Stimulated activated effector memory CD8-positive, alpha-beta T cell treated with anti-CD3 and anti-CD28 coated beads, Interleukin-12 subunit alpha, Interleukin-12 subunit beta, amount 100 ng/mL, for 72 hours (primary cell): Measurements from ENCODE around the gene MRPL40.

Experiments used
- ATAC-seq: fragments of 150-1000 bp; cut with Tn5 transposase; 2 replicates; pipeline ENCODE4 v1.10.0; 2021
- DNase-seq, 2 donors: peaks; one replicate each; pipeline ENCODE4 v3.0.0; 2021 to 2022; ENCODE audit warnings: low spot score in 2 of 2
- H3K27ac Mint-ChIP-seq: one replicate; pipeline ENCODE4 v1.8.0; 2022; ENCODE audit warnings: mild to moderate bottlenecking, mixed read lengths
- H3K36me3 Mint-ChIP-seq: one replicate; pipeline ENCODE4 v1.8.0; 2022; ENCODE audit warnings: mild to moderate bottlenecking, mixed read lengths
- H3K4me1 Mint-ChIP-seq: one replicate; pipeline ENCODE4 v1.8.0; 2022; ENCODE audit warnings: mixed read lengths
- H3K4me3 Mint-ChIP-seq: one replicate; pipeline ENCODE4 v1.8.0; 2022; ENCODE audit warnings: mild to moderate bottlenecking, mixed read lengths
- H3K9me3 Mint-ChIP-seq: one replicate; pipeline ENCODE4 v1.8.0; 2022; ENCODE audit warnings: mixed read lengths

MRPL40 gene

DNA sequence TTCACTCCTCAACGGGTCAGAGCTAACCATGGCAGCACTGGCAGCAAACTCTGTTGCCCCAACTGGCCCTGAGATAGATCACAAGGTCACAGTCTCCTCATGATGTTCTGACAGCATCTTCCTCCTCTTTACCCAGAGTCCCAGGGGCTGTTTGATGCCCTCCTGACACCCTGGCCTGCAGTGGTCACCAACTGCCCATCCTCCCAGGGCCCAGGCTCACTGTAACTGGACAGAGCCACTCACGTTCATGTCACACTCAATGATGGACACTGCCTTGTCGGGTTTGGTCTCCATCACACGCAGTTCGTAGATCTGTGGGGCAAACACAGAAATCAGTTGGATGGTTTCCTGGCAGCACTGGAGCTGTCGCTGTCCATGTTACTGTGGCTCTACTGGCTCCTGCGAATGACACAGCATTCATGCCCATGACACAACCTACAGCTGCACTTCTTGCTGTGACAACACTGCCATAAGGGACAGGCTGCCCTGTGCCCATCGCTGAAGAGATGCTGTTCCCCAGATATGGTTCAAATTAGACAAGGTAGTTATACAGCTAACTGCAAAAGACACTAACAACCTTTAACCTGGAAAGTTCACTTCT lies 25.6 kb downstream of the MRPL40 start:
- Mint-ChIP-seq H3K4me3 (no peak overlapping the region), H3K27ac (no peak overlapping the region), H3K4me1 (no peaks in the 10 kb centered on the region), H3K36me3 (peaks cover 97% of the 10 kb centered on the region), H3K9me3 (no peaks in the 10 kb centered on the region)
- DNase-seq (no peak), ATAC-seq (no peak)

DNA sequence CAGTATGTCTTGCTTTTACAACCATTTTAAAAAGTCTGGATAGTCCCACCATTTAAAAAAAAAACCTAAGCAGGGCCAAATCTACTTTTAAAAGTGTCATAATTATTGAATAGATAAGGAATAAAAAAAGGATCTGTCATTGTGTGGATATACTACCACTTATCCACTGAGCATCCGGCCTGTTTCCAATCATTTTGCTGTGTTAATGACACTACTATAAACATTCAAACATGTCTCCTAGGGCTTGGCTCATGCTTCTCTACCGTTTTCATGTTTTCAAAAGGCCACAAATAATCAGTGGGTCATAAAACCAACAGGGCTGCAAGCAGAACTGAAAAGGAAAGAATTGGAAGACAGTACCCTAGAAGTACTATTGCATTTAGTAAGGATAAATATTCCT lies 27.7 kb downstream of the MRPL40 start:
- ATAC-seq (no peak), DNase-seq (no peak)
- H3K36me3 Mint-ChIP-seq, result peaks cover 95% of the 10 kb centered on the region
- no peak overlapping the region for H3K27ac Mint-ChIP-seq
- no peaks in the 10 kb centered on the region for H3K9me3 Mint-ChIP-seq
- no peak overlapping the region for H3K4me3 Mint-ChIP-seq
- no peaks in the 10 kb centered on the region for H3K4me1 Mint-ChIP-seq

DNA sequence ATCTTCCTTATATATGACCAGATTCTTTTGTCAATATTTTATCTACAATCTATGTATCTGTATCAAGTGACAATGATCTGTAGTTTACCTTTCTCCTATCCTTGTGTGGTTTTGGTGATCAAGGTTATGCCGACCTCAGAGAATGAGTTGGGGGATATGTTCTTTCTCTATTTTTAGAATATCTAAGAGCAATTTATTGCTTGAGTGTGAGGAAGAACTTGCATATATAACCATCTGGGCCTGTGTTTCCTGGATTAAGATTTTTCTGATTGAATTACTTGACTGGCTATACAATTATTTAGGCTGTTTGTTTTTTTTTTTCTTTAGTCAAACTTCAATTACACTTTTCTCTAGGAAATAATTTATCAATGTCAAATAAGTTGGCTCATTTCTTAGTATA lies 29.2 kb downstream of the MRPL40 start:
- Mint-ChIP-seq H3K36me3 (peaks cover 95% of the 10 kb centered on the region), H3K4me3 (no peak overlapping the region), H3K4me1 (peaks cover 4% of the 10 kb centered on the region), H3K27ac (peak overlapping the region; percentile 18), H3K9me3 (no peaks in the 10 kb centered on the region)
- DNase-seq, result no peak
- no peak for ATAC-seq

DNA sequence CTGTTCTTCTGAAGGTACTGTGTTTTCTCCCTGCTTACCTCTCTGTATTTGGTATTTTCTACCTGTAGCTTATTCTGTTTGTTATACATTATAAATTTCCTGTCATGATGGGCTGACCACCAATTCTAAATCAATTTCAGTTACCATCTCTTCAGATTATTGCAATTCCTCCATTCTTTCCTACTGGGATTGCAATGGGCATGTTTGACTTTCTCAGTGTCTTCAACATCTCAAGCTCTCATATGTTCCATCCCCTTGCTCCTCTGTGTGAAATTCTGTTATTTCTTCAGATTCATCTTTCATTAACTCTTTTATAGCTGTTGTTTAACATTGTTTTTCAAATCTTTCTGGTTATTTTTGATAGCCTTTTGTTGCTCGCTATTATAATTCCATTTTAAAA lies 30.7 kb downstream of the MRPL40 start:
- no peak for ATAC-seq
- Mint-ChIP-seq H3K4me1 (peaks cover 4% of the 10 kb centered on the region), H3K9me3 (no peaks in the 10 kb centered on the region), H3K27ac (no peak overlapping the region), H3K36me3 (peaks cover 95% of the 10 kb centered on the region), H3K4me3 (no peak overlapping the region)
- DNase-seq, result no peak

DNA sequence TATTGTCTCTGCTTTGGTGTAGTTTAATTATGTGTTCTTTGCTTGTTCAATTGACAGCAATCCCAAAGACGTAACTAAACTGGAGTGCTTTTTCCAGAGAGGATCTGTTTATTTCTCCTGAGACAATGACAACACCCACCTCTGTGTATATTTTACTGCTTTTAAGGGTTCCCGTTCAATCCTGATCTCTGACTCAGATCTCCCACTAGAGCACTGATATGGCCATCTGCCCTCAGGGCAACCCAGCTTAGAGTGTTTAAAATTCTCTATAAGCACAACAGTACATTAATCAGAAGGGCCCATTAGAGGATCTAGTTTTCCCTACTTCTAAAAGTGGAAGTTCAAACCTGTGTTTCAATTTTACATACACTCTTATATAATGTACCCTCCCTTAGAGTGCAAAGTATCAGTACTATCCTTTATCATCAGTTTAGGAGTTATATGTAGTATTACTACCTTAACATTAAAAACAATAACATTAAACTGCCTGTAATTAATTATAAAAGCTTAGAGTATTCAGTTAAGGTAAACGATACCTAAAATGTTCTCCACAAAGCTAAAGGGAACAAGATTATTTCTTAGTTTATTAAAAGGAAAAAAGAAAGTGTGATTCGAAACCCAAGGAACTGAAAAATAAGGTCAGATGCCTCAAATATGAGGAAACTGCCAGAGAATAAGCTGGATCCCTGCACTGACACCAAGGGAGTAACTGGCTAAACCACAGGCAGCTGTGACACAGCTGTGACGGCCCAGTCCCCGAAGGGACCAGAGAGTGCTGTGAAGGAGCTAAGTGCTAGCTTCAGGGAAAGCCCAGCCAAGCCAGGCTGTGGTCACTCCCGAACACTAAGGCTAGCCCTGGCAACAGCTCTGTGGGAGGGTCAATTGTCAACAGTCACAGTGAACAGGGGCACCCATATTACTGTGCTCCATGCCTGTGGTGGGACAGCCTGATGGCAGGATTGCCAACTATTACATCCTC lies 31.4 kb downstream of the MRPL40 start:
- no peak for ATAC-seq
- Mint-ChIP-seq H3K27ac (no peak overlapping the region), H3K9me3 (no peaks in the 10 kb centered on the region), H3K4me3 (no peak overlapping the region), H3K36me3 (peaks cover 96% of the 10 kb centered on the region), H3K4me1 (peaks cover 4% of the 10 kb centered on the region)
- no peak for DNase-seq

DNA sequence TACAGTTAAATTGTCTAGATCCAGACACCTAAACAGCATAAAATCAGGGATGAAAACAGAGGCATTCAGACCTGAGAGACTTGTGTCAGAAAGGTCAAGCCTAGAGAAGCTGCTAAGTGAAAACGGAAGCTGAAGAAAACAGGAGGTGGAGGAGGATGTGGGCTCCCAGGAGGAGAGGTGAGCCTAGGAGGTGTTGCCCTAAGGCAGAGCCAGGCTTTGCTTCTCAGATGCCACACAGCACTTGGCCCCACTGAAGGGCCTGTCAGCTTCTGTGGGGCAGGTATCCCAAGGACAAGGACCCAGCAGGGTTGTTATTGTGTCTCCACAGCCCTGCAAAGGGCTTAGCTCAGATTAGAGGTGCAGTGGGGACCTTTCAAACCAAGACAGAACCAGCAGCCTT lies 32.2 kb downstream of the MRPL40 start:
- Mint-ChIP-seq H3K9me3 (no peaks in the 10 kb centered on the region), H3K4me3 (no peak overlapping the region), H3K27ac (peak overlapping the region; percentile 50), H3K4me1 (peaks cover 10% of the 10 kb centered on the region), H3K36me3 (peaks cover 97% of the 10 kb centered on the region)
- ATAC-seq (no peak), DNase-seq (no peak)

DNA sequence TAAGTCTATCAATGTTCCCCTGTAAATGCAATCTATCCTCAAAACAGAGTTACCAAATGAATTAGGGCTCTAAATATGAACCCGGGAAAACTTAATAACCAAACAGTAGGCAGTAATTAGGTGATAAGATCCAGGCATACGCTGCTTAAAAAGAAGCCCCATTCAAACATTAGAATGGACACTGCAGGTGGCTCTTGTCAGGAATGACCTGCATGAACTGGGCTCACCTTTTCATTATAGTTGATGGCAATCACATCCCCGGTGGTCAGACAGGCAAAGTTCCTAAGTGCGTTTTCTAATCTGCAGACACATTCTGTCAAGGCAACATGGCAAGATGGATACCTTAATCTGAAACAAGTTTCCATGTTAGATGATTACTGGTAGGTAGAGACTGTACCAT lies 32.6 kb downstream of the MRPL40 start:
- DNase-seq, result no peak
- Mint-ChIP-seq H3K4me3 (no peak overlapping the region), H3K36me3 (peaks cover 97% of the 10 kb centered on the region), H3K4me1 (peaks cover 10% of the 10 kb centered on the region), H3K27ac (peak overlapping the region; percentile 50), H3K9me3 (no peaks in the 10 kb centered on the region)
- ATAC-seq, result no peak

DNA sequence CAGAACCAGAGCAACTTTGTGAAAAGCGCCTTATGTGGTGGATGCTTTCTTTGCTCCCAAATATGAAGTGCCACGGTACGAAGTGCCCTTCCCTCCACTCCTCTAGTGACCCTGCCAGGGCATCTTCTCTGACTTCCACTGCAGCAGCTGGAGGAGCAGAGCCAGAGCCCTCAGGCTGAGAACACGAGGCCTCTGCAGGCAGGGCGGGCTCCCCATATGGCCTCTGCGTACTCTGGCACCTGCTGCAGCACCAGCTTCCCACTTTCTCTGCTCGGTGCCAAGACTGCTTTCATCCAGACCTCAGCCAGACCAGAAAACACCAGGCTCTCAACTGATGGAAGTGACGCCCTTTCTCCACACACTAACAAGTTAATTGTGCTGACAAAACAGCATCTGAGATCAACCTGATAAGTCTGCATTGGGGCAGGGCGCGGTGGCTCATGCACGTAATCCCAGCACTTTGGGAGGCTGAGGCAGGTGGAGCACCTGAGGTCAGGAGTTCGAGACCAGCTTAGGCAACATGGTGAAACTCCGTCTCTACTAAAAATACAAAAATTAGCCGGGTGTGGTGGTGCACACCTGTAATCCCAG lies 33.9 kb downstream of the MRPL40 start:
- H3K4me1 Mint-ChIP-seq, result peaks cover 10% of the 10 kb centered on the region
- peaks cover 97% of the 10 kb centered on the region for H3K36me3 Mint-ChIP-seq
- ATAC-seq, result no peak
- H3K27ac Mint-ChIP-seq, result no peak overlapping the region
- no peak for DNase-seq
- H3K4me3 Mint-ChIP-seq, result no peak overlapping the region
- no peaks in the 10 kb centered on the region for H3K9me3 Mint-ChIP-seq

DNA sequence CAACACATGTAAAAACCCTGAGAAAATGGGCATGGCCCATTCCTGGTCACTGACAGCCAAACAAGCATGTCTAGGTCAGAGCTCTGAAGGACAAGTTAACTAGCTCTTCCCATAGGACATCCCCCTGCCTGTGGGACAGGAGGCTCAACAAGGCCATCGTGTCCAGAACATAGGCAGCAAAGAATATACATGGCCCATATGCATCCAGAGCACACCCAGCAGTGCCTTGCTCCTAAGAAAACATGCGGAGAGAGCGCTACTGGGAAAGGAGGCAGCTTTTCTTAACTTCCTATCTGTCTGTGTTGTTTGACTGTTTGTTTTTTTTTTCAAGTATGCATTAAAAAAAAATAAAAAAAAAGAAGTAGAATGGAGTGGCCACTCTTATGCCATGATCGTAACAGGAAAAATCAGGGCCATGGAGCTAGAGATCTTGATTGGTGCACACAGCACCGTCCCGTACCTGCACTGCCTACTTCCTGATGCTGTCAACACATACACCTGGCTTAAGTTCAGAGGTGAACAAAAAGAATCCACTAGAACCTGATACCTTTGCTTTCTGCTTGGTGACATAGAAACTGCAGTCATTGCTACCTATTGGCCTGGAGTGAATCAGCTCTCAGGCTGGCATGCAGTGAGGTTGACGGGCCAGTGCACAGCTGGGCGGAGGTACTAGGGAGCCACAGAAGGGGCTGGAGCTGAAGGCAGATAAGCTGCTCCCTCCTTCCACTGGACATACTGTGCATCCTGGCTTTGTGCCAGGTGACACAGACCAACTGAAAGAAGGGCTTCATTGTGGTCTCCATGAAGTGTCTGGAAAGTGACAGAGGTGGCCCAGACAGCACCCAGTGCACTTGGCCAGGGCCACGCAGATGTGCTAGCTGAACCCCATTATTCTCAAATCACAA lies 34.8 kb downstream of the MRPL40 start:
- no peak for DNase-seq
- peak overlapping the region; percentile 32 for H3K27ac Mint-ChIP-seq
- H3K36me3 Mint-ChIP-seq, result peaks cover 97% of the 10 kb centered on the region
- H3K4me1 Mint-ChIP-seq, result peaks cover 10% of the 10 kb centered on the region
- no peak for ATAC-seq
- no peak overlapping the region for H3K4me3 Mint-ChIP-seq
- no peaks in the 10 kb centered on the region for H3K9me3 Mint-ChIP-seq

DNA sequence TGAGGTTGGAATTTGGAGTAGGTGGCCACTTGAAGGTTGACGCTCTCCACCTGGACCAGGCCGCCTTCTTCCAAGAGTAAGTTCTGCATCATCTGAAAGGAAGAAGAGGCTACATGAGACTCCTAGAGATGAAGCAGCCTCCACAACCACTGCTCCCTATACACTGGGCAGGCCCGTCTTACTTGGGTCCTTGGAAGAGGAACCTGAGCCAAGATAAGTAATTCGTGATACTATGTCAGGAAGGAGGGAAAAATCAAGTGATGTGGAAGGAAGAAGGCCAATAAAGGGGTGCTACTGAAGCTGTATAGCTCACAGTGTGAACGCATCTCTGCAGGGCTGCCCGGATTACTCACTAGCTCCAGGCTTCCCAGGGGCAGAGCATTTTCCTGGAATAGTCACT lies 35.6 kb downstream of the MRPL40 start:
- H3K9me3 Mint-ChIP-seq, result no peaks in the 10 kb centered on the region
- peaks cover 10% of the 10 kb centered on the region for H3K4me1 Mint-ChIP-seq
- peaks cover 95% of the 10 kb centered on the region for H3K36me3 Mint-ChIP-seq
- no peak overlapping the region for H3K4me3 Mint-ChIP-seq
- ATAC-seq, result no peak
- no peak for DNase-seq
- peak overlapping the region; percentile 32 for H3K27ac Mint-ChIP-seq

DNA sequence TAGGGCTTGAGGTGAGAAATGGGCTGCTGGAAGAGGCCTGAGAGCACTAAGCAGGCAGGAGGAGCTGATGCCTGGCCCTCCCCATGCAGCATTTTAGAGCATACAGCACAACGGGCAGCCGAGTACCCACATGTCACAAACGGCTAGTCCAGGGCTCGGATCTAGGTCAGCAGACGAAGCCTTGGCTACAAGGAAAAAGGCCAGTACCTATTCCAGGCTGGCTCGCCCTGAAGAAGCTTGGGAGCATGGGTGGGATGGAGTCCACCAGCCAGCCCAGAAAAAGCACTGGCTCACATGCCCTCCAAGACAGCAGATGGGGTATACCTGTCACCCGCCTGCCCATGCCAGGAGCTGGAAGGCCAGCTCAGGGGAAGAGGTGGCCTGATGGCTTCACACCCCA lies 37.1 kb downstream of the MRPL40 start:
- H3K27ac Mint-ChIP-seq, result peak overlapping the region; percentile 67
- ATAC-seq, result no peak
- peaks cover 19% of the 10 kb centered on the region for H3K4me1 Mint-ChIP-seq
- H3K36me3 Mint-ChIP-seq, result peaks cover 97% of the 10 kb centered on the region
- no peak for DNase-seq
- no peak overlapping the region for H3K4me3 Mint-ChIP-seq
- no peaks in the 10 kb centered on the region for H3K9me3 Mint-ChIP-seq

DNA sequence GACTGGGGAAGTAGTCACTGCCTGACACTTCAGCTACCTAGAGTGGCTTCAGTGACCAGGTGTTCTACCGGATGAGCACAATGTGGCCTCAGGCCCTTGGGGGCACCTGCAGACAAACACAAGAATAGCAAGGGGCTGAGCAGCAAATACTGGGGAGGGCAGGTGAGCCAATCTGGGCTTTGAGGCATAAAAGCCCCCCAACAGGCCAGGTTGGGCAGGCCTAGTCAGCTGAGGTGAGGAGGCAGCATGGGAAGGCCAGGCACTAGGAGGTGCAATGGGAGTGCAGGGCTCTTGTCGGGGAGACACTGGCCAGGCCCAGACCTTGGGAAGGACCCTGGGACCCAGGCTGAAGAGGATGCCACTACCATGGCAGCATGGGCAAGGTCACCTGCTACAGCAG lies 37.7 kb downstream of the MRPL40 start:
- no peak overlapping the region for H3K27ac Mint-ChIP-seq
- peaks cover 19% of the 10 kb centered on the region for H3K4me1 Mint-ChIP-seq

DNA sequence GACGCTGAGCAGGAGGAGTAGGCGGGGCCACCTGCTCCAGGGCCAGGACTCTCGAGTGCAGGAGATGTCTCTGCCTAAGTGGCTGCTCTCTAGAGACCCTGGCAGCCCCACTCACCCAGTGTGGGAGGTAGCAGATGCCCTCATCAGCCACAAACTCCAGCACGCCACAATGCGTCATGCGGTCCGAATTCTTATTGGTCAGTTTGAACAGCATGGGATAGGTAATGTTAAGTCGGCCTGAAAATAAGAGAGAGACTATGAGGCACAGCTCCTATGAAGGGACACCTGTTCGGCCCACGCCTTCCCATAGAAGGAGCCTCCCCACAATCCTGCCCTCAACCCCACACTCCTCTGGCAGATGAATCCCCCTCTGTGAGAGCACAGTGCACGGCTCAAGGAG lies 39.2 kb downstream of the MRPL40 start:
- Mint-ChIP-seq H3K4me1 (peaks cover 22% of the 10 kb centered on the region), H3K36me3 (peaks cover 89% of the 10 kb centered on the region), H3K27ac (no peak overlapping the region), H3K4me3 (no peak overlapping the region), H3K9me3 (no peaks in the 10 kb centered on the region)
- ATAC-seq (no peak), DNase-seq (no peak)

More for the DNA sequence above, 37.7 kb downstream of the MRPL40 start:
- Mint-ChIP-seq H3K9me3 (no peaks in the 10 kb centered on the region), H3K4me3 (no peak overlapping the region), H3K36me3 (peaks cover 97% of the 10 kb centered on the region)
- no peak for DNase-seq
- no peak for ATAC-seq

DNA sequence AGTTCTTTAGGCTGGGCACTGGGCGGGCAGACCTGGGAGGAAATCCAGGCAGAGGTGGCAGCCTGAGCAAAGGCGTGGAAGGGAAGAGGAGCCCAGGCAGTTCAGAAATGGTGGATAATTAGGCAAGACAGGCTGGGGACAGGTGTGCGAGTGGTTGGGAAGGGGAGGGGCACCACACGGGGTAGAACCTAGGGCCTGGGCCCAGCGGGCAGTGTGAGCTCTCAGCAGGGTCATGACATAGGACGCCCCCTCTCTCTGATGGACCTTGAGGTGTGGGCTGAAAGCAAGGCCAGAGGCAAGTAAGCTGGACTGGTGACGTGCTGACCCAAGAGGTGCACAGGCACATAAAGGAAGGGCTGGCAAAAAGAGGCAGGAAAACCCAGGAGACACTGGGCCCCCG lies 39.9 kb downstream of the MRPL40 start:
- no peak for DNase-seq
- no peak overlapping the region for H3K27ac Mint-ChIP-seq
- H3K4me3 Mint-ChIP-seq, result no peak overlapping the region
- peaks cover 25% of the 10 kb centered on the region for H3K4me1 Mint-ChIP-seq
- peaks cover 83% of the 10 kb centered on the region for H3K36me3 Mint-ChIP-seq
- H3K9me3 Mint-ChIP-seq, result no peaks in the 10 kb centered on the region
- no peak for ATAC-seq

DNA sequence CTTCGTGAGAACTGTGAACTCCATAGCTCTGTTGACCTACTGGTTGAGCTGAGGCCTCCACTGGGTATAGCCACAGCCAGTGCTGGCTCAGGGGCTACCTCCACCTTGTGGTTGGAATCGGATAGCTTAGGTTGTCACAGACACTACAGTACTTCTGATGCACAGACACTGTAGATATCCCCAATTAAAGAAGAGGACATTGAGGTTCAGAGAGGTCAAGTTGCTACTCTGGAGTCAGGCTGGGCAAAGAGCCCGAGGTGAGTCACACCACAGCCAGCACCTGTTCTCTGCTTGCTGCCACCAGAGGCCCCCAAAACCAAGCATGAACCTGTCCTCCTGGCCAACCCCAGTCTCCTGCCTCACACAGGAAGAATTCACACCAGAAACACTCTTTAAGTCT lies 41.2 kb downstream of the MRPL40 start:
- H3K9me3 Mint-ChIP-seq, result no peaks in the 10 kb centered on the region
- H3K27ac Mint-ChIP-seq, result peak overlapping the region; percentile 23
- peaks cover 69% of the 10 kb centered on the region for H3K36me3 Mint-ChIP-seq
- H3K4me3 Mint-ChIP-seq, result no peak overlapping the region
- ATAC-seq, result no peak
- no peak for DNase-seq
- peaks cover 36% of the 10 kb centered on the region for H3K4me1 Mint-ChIP-seq
